H1 (cell line): ENCODE data around the gene PPP1R13B. TPM values are rescaled to one million over a fixed set of nuclear protein-coding genes. Genes with fewer than 3 reads are reported as not detected.

ENCODE experiments used
- MAX ChIP-seq: IDR thresholded peaks from 2 replicates; pipeline ENCODE4 v1.6.1; 2012; ENCODE audit warnings: inconsistent platforms
- SP4 ChIP-seq: IDR thresholded peaks from 2 replicates; pipeline ENCODE4 v1.6.1; 2012; ENCODE audit warnings: low read length, inconsistent platforms
- TAF7 ChIP-seq: optimal IDR thresholded peaks from 2 replicates; pipeline ENCODE3; 2011; ENCODE audit warnings: low read depth, mild to moderate bottlenecking, inconsistent platforms, low read length, moderate library complexity, borderline replicate concordance
- polyA plus RNA-seq, 7 experiments: library from polyadenylated mRNA; depleted of rRNA in 3 of 7; stranded (reverse) in 5 of 7; unstranded in 2 of 7; fragments of >200 nt in 5 of 7; fragments of 200-250 nt in 2 of 7; gene quantifications; 1 replicate in 5 of 7; 2 replicates in 1 of 7; 4 replicates in 1 of 7; pipeline versions ENCODE4 v1.2.1 to v1.2.3, GENCODE V29; 2011 to 2013; ENCODE audit warnings: missing spikeins in 2 of 7, mixed read lengths in 2 of 7
- small RNA-seq: library from polyadenylated mRNA; stranded (forward); fragments of <200 nt; extraction: miRNeasy Mini kit (QIAGEN cat#:217004); gene quantifications from one replicate; pipeline ENCODE3, GENCODE V24; 2013; ENCODE audit not compliant: insufficient read depth
- total RNA-seq: library from RNA; stranded (reverse); fragmentation: NEBNext Ultra II Directional; extraction: Animal tissue kit (Norgen Biotek cat#: 25700); gene quantifications from 2 replicates; pipeline ENCODE4 v1.2.1, GENCODE V29; 2021

Gene PPP1R13B
- total and polyA plus RNA-seq, 2 of the 8 experiments (the other 6 are each of a cell fraction or from before 2014, with no cell fraction given), result 2.6 to 8.9 TPM

- no peak for TF ChIP-seq TAF7
- no peak for TF ChIP-seq MAX
- TF ChIP-seq SP4, result no peak
- TF ChIP-seq, all 59 proteins: peak for 0
These were observed 162.9 kb downstream of the PPP1R13B start (continued) for GRCh38 chr14:103684471-103684870.

Small RNA genes within 50 kb of the gene (small RNA-seq; reads per million reads assigned to genes)
- gene RF00019 (not detected), gene RF00280 (not detected)

Other genes with a start within 250 kb of the PPP1R13B start
- 130 and 134 TPM in 2 replicates for gene KLC1, start 218.4 kb downstream of the PPP1R13B start, total RNA-seq
- gene KLC1, start 218.4 kb downstream of the PPP1R13B start, polyA plus RNA-seq (2011; rRNA removed), result 84.6 and 123 TPM in 2 replicates
- gene XRCC3, start 132.1 kb downstream of the PPP1R13B start, total RNA-seq, result 41.7 and 41.8 TPM in 2 replicates
- 36.9 and 51.2 TPM in 2 replicates for gene XRCC3, start 132.1 kb downstream of the PPP1R13B start, polyA plus RNA-seq (2011; rRNA removed)
- gene ZFYVE21, start 131.8 kb downstream of the PPP1R13B start, total RNA-seq, result 44.3 and 53.4 TPM in 2 replicates
- 127 and 143 TPM in 2 replicates for gene ZFYVE21, start 131.8 kb downstream of the PPP1R13B start, polyA plus RNA-seq (2011; rRNA removed)
- not detected in 2 replicates for gene TDRD9, start 80.9 kb upstream of the PPP1R13B start, total RNA-seq
- not detected in 2 replicates for gene TDRD9, start 80.9 kb upstream of the PPP1R13B start, polyA plus RNA-seq (2011; rRNA removed)
- gene RD3L, start 95.0 kb upstream of the PPP1R13B start, total RNA-seq, result not detected in 2 replicates
- gene RD3L, start 95.0 kb upstream of the PPP1R13B start, polyA plus RNA-seq (2011; rRNA removed), result not detected in 2 replicates
- 0.34 and 0.46 TPM in 2 replicates for gene ASPG, start 238.1 kb upstream of the PPP1R13B start, total RNA-seq
- 0.59 and 0.89 TPM in 2 replicates for gene ASPG, start 238.1 kb upstream of the PPP1R13B start, polyA plus RNA-seq (2011; rRNA removed)